Fibroblast of lung (primary cell): ENCODE measurements around the gene EQTN. TPM values are rescaled to one million over a fixed set of nuclear protein-coding genes. Genes with fewer than 3 reads are reported as not detected.

Experiments used
- DNase-seq, 2 donors: peaks; one replicate each; pipeline versions ENCODE4 v3.0.0 to v3.0.0-alpha.2; 2010; ENCODE audit warnings: low read depth in 2 of 2
- H2AFZ ChIP-seq: 2 replicates; pipeline ENCODE4 v1.5.1; 2012; ENCODE audit warnings: low read length, control low read depth, inconsistent platforms
- H3K27ac ChIP-seq: 2 replicates; pipeline ENCODE4 v1.5.1; 2011; ENCODE audit warnings: low read length, control low read depth; ENCODE audit not compliant: insufficient read depth
- H3K27me3 ChIP-seq: 2 replicates; pipeline ENCODE4 v1.5.1; 2011; ENCODE audit warnings: mild to moderate bottlenecking, low read length; ENCODE audit not compliant: control insufficient read depth, insufficient read depth
- H3K36me3 ChIP-seq: 2 replicates; pipeline ENCODE4 v1.5.1; 2011; ENCODE audit warnings: low read length; ENCODE audit not compliant: control insufficient read depth, insufficient read depth
- H3K4me1 ChIP-seq: 2 replicates; pipeline ENCODE4 v1.5.1; 2011; ENCODE audit warnings: low read length; ENCODE audit not compliant: control insufficient read depth, insufficient read depth; ENCODE audit errors: extremely low read depth
- H3K4me2 ChIP-seq: 2 replicates; pipeline ENCODE4 v1.5.1; 2011; ENCODE audit warnings: low read length, control low read depth; ENCODE audit not compliant: insufficient read depth; ENCODE audit errors: extremely low read depth
- H3K4me3 ChIP-seq, 4 experiments: fragments of 200-600 bp in 1 of 4; sonication (generic) in 1 of 4; replicated peaks in 1 of 4; 2 replicates each; pipeline ENCODE4 v1.5.1; 2011 to 2016; ENCODE audit warnings: low read length in 4 of 4, low read depth in 3 of 4, mild to moderate bottlenecking in 3 of 4, control low read depth in 2 of 4, inconsistent platforms in 1 of 4, mixed read lengths in 1 of 4; ENCODE audit not compliant: insufficient read depth in 1 of 4; ENCODE audit errors: control extremely low read depth in 1 of 4
- H3K79me2 ChIP-seq: 2 replicates; pipeline ENCODE4 v1.5.1; 2012; ENCODE audit warnings: mild to moderate bottlenecking, low read length, inconsistent platforms; ENCODE audit not compliant: control insufficient read depth, insufficient read depth
- H3K9ac ChIP-seq: 2 replicates; pipeline ENCODE4 v1.5.1; 2011; ENCODE audit warnings: mild to moderate bottlenecking, low read length, control low read depth; ENCODE audit not compliant: insufficient read depth
- H3K9me3 ChIP-seq: 2 replicates; pipeline ENCODE4 v1.5.1; 2012; ENCODE audit warnings: low read depth, low read length; ENCODE audit not compliant: control insufficient read depth, insufficient read depth
- H4K20me1 ChIP-seq: 2 replicates; pipeline ENCODE4 v1.5.1; 2011; ENCODE audit warnings: low read length; ENCODE audit not compliant: control insufficient read depth, insufficient read depth; ENCODE audit errors: extremely low read depth
- CTCF ChIP-seq, 2 donors: IDR thresholded peaks in 1 of 2; conservative IDR thresholded peaks in 1 of 2; 1 replicate in 1 of 2; 2 replicates in 1 of 2; pipeline ENCODE4 v1.5.1; 2011 to 2012; ENCODE audit warnings: low read length in 2 of 2, control low read depth in 1 of 2, inconsistent platforms in 1 of 2, low read depth in 1 of 2, mild to moderate bottlenecking in 1 of 2
- EZH2 ChIP-seq: IDR thresholded peaks from 2 replicates; pipeline ENCODE4 v1.5.1; 2012; ENCODE audit warnings: low read length, control low read depth, mild to moderate bottlenecking; ENCODE audit errors: missing control alignments
- polyA plus RNA-seq, 2 donors: library from polyadenylated mRNA; depleted of rRNA in 1 of 2; stranded (reverse) in 1 of 2; unstranded in 1 of 2; fragments of >200 nt; gene quantifications; 2 replicates each; pipeline ENCODE4 v1.2.1, GENCODE V29; 2011 to 2012; ENCODE audit warnings: missing spikeins in 1 of 2
- total RNA-seq: library from RNA; depleted of rRNA; stranded (reverse); fragments of >200 nt; gene quantifications from 2 replicates; pipeline ENCODE4 v1.2.1, GENCODE V29; 2014

The EQTN gene
- total and polyA plus RNA-seq, 2 donors (not counting 1 experiment from before 2014, with no cell fraction given): not detected

- TF ChIP-seq CTCF (conservative IDR thresholded peaks at IDR 0.05 in 1 of 2, IDR thresholded peaks at IDR 0.05 in 1 of 2; ENCODE audit: low read depth in 1 of 2, low read length in 2 of 2) (no peak), EZH2 (no peak)
- Histone ChIP-seq H4K20me1 (no peaks in the 10 kb centered on the region), H3K9me3 (no peaks in the 10 kb centered on the region), H3K4me1 (no peaks in the 10 kb centered on the region), H3K27me3 (no peaks in the 10 kb centered on the region), H2AFZ (no peak overlapping the region), H3K9ac (no peak overlapping the region), H3K4me3 (no peak overlapping the region), H3K27ac (no peak overlapping the region), H3K4me2 (no peak overlapping the region), H3K79me2 (no peaks in the 10 kb centered on the region), H3K36me3 (no peaks in the 10 kb centered on the region)
- no peak for DNase-seq
Measured at GRCh38 chr9:27260789-27261516, 36.0 kb downstream of the EQTN start.

GRCh38 chr9:27258662-27259061 is 38.3 kb downstream of the EQTN start:
- Histone ChIP-seq H3K4me2 (no peak overlapping the region), H3K27ac (no peak overlapping the region), H2AFZ (no peak overlapping the region), H3K4me3 (no peak overlapping the region), H3K36me3 (no peaks in the 10 kb centered on the region), H3K4me1 (no peaks in the 10 kb centered on the region), H4K20me1 (no peaks in the 10 kb centered on the region), H3K27me3 (no peaks in the 10 kb centered on the region), H3K9me3 (no peaks in the 10 kb centered on the region), H3K79me2 (no peaks in the 10 kb centered on the region), H3K9ac (no peak overlapping the region)
- TF ChIP-seq EZH2 (no peak), CTCF (conservative IDR thresholded peaks at IDR 0.05 in 1 of 2, IDR thresholded peaks at IDR 0.05 in 1 of 2; ENCODE audit: low read depth in 1 of 2, low read length in 2 of 2) (no peak)
- DNase-seq: no peak

GRCh38 chr9:27248702-27249101 is 48.2 kb downstream of the EQTN start:
- H3K9ac ChIP-seq: no peak overlapping the region
- H3K27me3 ChIP-seq: no peaks in the 10 kb centered on the region
- peak in 1 of 2 donors; percentile 10 for DNase-seq
- H2AFZ ChIP-seq: no peak overlapping the region
- no peaks in the 10 kb centered on the region for H3K4me1 ChIP-seq
- TF ChIP-seq CTCF (conservative IDR thresholded peaks at IDR 0.05 in 1 of 2, IDR thresholded peaks at IDR 0.05 in 1 of 2; ENCODE audit: low read depth in 1 of 2, low read length in 2 of 2) (no peak), EZH2 (no peak)
- no peaks in the 10 kb centered on the region for H4K20me1 ChIP-seq
- H3K9me3 ChIP-seq: no peaks in the 10 kb centered on the region
- no peak overlapping the region for H3K4me2 ChIP-seq
- no peak overlapping the region for H3K27ac ChIP-seq
- no peak overlapping the region for H3K4me3 ChIP-seq
- H3K36me3 ChIP-seq: no peaks in the 10 kb centered on the region
- no peaks in the 10 kb centered on the region for H3K79me2 ChIP-seq
